GM12873 (cell line): ENCODE data around the gene ATG14.

Experiments
- TF ChIP-seq, protein P1 (sequence below): IDR thresholded peaks from 2 replicates; pipeline ENCODE4 v1.5.1; 2012; ENCODE audit warnings: low read depth, mild to moderate bottlenecking, moderate library complexity, low read length, control low read depth; ENCODE audit not compliant: insufficient read depth; ENCODE audit errors: missing control alignments

Gene ATG14

DNA sequence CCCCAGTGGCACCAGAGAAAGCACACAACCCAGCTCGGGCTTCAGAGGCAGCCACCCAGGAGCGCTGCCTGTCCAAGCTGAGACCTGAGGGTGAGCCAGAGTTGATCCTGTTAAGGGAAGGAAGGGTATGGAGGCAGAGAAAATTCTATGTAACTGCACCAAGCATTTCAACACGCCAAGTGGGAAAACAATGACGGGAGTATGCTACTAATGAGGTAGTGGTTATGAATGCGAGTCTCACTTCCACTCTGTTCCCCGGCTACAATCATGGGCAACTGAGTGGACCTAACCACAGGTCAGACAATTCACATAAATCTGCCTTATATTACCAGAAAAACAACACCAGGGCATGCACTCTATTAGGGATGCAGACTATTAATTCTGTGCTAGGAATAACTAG is 9.9 kb downstream of the ATG14 start:
- TF ChIP-seq, protein P1, sequence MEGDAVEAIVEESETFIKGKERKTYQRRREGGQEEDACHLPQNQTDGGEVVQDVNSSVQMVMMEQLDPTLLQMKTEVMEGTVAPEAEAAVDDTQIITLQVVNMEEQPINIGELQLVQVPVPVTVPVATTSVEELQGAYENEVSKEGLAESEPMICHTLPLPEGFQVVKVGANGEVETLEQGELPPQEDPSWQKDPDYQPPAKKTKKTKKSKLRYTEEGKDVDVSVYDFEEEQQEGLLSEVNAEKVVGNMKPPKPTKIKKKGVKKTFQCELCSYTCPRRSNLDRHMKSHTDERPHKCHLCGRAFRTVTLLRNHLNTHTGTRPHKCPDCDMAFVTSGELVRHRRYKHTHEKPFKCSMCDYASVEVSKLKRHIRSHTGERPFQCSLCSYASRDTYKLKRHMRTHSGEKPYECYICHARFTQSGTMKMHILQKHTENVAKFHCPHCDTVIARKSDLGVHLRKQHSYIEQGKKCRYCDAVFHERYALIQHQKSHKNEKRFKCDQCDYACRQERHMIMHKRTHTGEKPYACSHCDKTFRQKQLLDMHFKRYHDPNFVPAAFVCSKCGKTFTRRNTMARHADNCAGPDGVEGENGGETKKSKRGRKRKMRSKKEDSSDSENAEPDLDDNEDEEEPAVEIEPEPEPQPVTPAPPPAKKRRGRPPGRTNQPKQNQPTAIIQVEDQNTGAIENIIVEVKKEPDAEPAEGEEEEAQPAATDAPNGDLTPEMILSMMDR: no peak

DNA sequence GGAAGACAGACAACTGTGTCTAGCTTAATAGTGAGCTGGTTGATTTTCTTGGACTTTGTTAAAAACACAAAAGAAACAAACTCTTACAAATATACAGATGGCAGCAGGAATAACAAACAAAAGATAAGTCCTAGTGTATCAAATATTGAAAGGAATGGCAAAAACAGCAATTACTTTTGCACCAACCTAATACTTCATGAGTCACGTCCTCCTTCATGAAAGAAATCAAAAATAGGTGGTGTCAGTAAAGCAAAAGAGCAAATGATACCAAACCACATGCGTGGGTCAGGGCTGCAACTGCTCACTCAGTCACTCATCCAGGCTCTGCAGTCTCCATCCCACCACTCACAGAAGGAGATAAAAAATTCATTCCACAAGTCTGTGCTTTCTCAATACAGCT is 11.8 kb downstream of the ATG14 start:
- TF ChIP-seq, protein P1: no peak

DNA sequence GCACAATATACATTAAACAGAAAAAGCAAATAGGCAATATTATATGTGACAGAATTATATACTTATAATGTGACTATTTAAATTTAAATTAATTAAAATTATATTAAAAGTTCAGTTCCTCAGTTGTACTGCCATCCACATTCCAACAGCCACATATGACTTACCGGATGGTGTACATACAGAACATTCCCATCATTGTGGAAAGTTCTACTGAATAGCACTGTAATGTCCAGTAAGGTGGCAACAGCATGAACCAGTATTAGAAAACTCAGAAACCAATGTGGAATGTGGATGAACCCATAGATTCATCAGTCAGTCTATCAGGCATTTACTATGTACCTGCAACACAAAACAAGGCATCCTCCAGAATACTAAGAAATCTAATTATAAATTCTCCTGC is 12.4 kb downstream of the ATG14 start:
- TF ChIP-seq, protein P1: no peak

DNA sequence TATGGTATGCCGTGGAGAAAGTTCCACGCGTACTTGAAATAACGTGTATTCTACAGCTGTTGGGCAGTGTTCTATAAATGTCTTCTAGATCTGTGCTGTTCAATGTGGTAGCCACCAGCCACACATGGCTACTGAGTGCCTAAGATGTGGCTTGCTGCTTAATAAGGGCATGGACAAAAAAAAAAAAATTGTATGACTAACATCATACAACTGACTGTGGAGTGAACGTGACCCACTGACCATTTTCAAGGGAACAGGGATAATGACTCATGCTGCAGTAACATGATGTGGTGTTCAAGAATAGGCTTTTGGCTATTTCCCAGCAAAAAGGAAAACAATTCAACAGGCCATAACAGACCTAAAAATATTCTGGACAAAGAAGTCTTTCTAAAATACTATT is 13.0 kb downstream of the ATG14 start:
- TF ChIP-seq, protein P1: no peak

DNA sequence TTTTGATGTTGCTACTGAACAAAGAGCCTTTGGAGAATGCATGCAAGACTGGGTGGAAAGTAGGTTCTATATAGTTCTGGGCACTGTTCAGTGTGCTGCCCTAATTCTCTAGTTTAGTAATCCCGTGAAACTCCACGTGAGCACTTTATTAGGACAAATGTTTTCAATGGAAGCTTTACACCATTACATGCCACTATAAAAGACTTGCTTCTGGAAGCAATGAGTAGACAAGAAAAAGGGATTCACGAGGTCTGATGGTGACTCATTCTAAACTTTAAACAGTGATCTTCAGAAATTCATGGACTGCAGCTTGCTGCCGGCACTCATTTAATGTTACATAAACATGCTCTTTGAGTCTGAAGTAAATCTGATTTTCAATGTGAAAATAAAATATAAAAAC is 22.3 kb downstream of the ATG14 start:
- TF ChIP-seq, protein P1: no peak

DNA sequence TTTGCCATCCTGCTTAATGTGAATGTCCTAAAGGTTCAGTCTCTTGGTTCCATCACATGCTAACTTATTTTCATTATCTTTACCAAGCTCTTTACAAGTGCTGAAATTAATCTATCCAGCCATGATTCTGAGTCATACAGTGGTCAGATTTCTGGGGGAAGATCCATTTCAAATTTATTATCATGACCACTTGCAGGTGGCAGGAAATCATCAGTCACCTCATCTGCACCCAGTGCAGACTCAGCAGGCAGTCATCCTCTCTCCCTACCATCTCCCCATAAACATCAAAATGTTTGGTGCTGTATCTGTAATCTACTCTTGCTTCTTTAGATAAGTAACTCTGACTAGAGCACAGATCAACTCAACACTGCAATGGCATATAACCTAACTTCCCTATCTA is 23.5 kb downstream of the ATG14 start:
- TF ChIP-seq, protein P1: no peak

DNA sequence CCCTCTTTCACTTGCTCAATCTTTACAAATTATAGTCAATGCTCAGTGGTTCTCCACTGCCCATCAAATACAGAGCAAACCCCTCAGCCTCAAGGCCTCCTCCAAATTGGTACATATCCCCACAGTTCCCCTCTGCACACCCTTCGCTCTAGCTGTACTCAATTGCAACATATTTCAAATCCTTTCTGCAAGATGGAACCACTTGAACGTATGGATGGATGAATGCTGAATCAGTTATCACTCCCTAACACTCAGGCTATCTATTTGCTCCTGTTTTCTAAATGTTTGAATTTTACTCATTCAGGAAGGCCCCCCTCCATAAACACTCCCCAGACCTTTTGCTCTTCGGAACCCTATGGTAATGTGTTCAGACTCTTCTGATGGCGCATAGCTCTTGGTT is 24.5 kb downstream of the ATG14 start:
- TF ChIP-seq, protein P1: no peak
